ENCODE measurements around the gene KCNIP1.

KCNIP1 gene

DNA sequence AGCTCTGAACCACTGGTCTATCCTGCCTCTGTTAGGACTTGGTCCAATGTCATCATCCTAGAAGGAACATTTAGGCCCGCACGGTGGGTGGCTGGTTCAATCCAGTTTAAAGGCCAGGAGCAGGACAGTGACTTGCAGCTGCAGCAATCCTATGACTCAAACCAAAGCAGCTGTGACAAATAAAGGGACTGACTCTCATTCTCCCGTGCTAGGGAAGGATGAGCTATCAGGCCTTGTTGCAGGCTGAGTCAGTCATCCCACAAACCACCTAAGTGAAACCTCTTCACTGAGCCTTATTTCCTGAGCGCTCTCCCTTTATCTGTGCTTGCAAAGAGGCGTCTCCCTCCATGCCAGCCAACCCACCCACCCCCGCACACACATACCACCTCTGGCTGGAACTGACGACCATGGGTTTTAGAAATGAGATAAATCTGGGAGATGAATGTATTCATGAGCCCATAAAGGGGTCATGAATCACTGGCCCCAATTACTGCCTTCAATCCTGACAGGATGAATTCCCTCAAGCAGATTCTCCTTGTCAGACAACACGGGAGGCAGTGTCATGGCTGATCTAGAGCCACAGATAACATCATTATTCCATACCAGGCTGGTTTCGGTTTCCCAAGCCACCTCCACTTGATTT, 93.4 kb downstream of the KCNIP1 start:
- DNase-seq (ENCODE audit: low spot score): no peak

- no peak for DNase-seq (ENCODE audit: low spot score)
Observed at GRCh38 chr5:170597872-170598271, 94.1 kb downstream of the KCNIP1 start.

DNA sequence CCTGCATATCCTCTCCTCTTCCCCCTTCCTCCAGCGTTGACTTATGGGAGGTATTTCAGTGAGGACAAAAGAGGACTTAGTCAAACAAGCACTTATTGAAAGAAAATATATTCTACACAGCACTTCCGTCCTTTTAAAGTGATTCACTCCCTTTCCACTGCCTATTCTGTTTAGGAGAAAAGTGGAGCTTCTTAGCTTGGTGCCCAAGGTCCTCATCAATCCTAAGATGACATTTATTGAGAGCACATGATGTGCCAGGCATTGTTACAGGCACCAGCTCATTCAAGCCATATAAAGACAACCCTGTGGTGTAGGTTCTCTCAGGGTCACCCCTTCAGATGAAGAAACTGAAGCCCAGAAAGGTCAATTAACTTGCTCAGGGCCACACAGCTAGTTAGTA, 95.9 kb downstream of the KCNIP1 start:
- no peak for DNase-seq (ENCODE audit: low spot score)

DNA sequence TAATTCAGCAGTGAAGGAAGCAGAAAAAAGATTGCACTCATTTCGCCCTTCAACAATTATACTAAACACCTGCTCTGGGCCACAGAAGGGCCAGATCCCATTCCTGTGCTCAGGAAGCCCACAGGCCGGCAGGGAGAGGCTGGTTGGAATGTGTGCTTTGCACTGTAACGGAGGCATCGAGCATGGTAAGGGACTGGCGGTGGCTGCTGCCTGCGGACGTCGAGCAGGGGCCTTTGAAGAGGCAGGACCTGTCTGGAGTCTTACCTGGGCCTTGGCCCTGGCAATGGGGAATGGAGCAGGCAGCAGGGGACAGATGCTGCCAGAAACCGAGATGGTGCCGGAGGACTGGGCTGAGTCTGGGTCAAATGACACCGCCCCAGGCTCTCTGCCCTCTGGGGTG, 97.8 kb downstream of the KCNIP1 start:
- no peak for DNase-seq (ENCODE audit: low spot score)

- no peak for DNase-seq (ENCODE audit: low spot score)
Observed at GRCh38 chr5:170603109-170603508, 99.3 kb downstream of the KCNIP1 start.

- peak; percentile 94 for DNase-seq (ENCODE audit: low spot score)
Observed at GRCh38 chr5:170603578-170604565, 100.1 kb downstream of the KCNIP1 start.

DNA sequence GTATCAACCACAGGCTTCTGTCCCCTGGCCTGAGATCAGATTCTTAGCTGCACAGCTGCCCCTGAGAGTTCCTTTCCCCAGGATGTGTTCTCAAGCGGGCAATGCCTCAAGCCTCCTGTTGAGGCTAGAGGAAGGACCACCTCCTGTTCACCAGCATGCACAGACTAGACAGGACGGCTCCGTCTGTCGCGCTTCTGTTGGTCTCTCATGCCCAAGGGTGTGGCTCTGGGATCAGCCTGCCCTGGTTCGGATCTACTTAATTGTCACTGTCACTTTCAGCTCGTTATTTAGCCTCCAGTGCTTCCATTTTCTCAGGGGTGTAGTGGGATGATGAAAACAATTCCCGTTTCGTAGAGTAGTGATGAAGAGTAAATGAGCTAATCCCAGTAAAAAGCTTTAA, 103.1 kb downstream of the KCNIP1 start:
- DNase-seq (ENCODE audit: low spot score): no peak

DNA sequence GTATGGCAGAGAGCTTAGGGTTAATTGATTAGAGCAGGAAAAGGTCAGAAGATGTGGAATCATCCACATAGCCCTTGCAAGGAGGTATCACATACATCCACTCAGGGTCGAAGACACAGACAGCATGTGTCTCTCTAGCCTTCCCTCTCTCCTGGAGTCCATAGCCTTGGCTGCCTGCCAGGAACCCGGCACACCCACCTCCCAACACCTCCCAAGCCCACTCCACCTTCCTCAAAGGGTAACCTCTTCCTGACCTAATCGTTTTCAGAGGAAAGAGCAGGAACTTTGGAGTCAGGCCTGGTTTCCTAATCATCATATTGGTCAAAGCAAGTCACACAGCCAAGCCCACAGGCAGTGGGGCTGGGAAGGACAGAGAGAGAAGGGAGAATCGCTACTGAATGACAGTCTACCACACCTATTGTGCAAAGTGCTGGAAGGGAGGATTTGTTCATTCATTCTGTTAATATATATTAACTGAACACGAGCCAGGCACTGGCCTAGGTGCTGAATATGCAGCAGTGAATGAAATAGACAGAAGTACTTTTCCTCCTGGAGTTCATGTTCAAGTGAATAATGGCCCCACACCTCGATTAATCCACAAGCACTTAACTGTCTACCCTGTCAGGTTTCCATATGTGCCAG, 107.8 kb downstream of the KCNIP1 start:
- DNase-seq (ENCODE audit: low spot score): no peak

DNA sequence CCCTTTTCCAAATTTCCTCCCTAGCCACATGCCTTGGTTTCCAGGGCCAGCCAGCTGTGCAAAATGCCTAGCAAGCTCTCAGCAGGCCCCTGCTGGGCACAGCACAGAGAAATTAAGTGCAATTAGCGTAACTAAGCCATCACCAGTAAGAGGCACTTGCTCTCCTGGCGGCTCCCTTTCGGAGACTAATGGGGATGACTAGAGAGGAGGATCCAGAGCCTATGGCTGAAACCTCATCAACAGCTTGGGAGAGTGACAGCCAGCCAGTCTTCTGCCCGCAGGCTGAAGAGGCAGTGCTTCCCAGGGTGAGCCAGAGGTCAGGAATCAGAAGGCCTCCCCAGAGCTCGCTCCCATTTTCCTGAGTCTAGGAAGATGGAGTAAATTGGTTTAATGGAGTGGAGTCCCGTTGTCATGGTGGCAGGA, 108.4 kb downstream of the KCNIP1 start:
- DNase-seq (ENCODE audit: low spot score): peak; percentile 55

DNA sequence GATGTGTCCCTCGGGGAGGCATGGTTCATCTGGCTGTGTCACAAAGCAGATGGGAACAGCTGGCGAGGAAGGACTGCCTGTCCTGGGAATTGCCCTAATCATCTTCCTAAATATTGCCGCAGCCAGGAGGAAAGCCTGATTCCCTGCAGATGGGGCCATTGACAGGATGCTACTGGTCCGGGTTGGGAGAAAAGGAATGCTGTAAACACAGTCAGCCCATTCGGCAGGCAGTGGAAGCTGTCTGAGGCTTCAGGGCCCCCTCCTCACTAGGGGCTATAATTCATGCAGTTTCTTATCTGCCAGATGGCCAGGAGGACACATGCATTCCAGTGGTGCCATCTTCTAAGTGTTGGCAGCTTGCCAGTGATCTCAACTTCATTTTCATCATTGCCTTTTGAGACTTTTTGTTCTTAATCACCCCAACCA, 110.3 kb downstream of the KCNIP1 start:
- DNase-seq (ENCODE audit: low spot score): no peak

DNA sequence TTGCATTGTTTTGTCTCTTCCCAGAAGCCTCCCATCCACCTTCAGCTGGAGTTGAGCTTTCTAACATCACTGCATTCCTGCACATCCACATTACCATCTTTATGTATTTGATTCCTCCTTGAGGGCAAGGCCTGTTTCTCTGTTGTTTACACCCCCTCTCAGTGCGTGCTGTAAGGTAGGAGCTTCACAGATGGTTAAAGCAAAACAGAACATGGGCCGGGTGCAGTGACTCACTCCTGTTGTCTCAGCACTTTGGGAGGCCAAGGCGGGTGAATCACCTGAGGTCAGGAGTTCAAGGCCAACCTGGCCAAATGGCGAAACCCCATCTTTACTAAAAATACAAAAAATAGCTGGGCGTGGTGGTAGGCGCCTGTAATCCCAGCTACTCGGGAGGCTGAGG, 110.9 kb downstream of the KCNIP1 start:
- no peak for DNase-seq (ENCODE audit: low spot score)

- DNase-seq (ENCODE audit: low spot score): no peak
Observed at GRCh38 chr5:170617533-170618490, 114.0 kb downstream of the KCNIP1 start.

GRCh38 chr5:170619869-170620268, 116.0 kb downstream of the KCNIP1 start:
- no peak for DNase-seq (ENCODE audit: low spot score)

- DNase-seq (ENCODE audit: low spot score): no peak
Observed at GRCh38 chr5:170622933-170623332, 119.1 kb downstream of the KCNIP1 start.

- DNase-seq (ENCODE audit: low spot score): peak; percentile 77
Observed at GRCh38 chr5:170623576-170624181, 119.9 kb downstream of the KCNIP1 start.

DNA sequence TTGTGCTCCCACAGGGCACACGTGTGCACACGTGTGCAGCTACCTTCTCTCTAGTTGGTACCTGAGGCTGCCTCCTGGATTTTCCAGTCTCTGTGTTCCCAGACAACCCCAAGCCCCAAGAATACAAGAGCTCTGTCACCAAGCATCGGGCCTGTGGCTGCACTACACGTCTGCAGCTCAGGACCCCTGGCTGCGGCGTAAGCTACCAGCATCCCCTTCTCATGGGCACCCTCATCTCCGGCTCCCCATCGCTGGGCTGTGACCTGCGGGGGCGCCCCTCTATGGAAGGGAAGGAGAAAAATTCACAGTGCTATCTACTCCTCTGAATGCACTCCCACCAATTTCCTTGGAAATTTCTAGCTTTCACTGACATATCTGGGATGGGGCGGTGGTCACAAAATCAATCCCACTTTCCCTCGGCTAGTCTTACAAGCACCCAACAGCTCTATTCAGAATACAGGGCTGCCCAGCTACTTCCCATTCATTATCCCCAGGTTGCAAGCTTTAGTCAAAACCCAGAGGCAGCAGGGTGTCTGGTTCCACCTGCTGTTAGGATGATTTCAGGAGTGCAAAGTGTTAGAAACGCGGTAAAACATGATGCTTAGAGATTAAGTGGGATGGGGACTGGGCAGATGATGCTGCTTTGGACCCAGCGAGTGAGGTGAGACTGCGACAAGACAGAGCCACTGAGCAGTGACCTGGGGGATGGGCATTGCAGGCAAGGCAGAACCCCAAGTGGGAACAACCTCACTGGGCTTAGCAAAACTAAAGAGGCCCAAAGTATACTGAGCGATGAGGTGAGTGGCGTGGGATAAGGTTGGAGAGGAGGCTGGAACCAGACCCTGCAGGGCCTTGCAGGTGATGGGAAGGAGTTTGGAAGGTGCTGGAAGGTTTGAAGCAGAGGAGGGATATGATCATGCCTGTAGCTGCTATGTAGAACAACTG, 121.7 kb downstream of the KCNIP1 start:
- DNase-seq (ENCODE audit: low spot score): no peak

GRCh38 chr5:170626507-170627150, 122.8 kb downstream of the KCNIP1 start:
- no peak for DNase-seq (ENCODE audit: low spot score)

- no peak for DNase-seq (ENCODE audit: low spot score)
Observed at GRCh38 chr5:170627271-170627670, 123.5 kb downstream of the KCNIP1 start.

DNA sequence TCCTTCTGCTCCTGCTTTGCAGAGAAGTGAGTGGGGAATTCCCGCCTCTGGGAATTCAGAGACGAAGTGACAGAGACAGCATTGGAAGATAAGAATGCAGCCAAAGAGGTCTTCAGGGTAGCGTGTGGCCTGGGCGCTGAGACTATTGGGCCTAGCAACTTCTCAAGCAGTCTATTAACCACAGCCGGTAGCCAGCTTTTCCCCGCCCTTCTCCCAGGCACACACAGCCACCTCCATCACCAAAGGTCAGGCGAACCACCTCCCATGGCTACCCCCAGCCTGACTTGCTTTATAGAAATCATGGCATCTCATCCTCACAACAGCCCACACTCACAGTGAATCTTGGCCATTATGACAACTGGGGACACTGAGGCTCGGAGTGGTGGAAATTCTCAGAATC, 124.2 kb downstream of the KCNIP1 start:
- DNase-seq (ENCODE audit: low spot score): no peak

All from iPS-NIHi11 (cell line).